Activated T-cell treated with anti-CD3 and anti-CD28 coated beads, Interleukin-2, amount 50 U/mL, for 1 hour (primary cell): ENCODE results near the gene NCKAP1.
"Not testable (repeated sequence)": the region's sequence is repeated elsewhere in the genome, so short reads cannot be mapped to it uniquely, and the experiment has no call there.

ENCODE experiments used
- DNase-seq: peaks from one replicate; pipeline ENCODE4 v3.0.0-alpha.2; 2020

NCKAP1 gene

DNA sequence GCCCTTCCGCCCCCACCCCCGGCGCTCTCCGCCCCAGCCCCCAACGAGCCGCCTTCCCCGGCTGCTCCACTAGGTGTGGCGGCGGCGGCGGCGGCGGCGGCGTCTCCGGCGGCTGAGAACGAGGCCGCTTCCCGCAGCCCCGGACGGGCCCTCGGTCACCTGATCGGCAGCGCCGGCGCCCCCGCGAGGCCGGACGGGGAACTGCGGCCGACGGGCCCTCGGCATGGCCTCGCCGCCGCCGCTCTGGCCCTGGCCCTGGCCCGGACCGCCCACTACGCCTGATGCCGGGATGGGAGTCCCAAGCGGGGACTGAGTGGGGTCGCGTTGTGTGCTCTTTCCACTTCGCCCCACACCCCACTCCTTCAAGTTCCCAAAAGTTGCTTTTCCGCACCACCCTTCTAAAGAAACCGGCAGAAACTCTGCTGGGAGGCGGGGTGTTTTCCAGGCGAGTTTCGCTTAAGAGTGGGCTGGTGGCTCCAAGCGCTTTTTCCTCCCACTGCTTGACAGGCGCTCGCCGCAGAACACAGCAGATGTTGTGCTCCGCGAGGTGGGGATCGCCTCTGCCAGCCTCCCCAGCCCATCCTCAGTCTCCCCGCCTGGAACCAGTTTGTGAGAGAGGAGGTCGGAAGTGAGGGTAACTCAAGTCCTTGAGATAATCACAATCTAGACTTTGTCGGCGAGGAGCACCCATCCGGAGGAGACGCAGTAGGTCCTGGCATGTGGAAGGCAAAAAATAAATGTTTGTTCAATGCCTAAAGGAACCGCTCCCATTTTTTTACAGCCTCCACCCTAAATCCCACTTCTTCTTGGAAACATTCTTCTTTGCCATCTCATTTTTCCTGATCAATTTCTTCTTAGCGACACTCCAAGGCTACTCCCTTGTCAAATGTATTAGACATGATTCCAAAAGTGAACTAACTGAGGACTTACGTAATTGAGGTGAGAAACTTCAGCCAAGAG, at the start of gene NCKAP1:
Gene NCKAP1 (minus strand): TSS at position 117 of the 960 bp plus-strand sequence. CDS start 358 bp downstream, outside the sequence.
- DNase-seq: peak; percentile 86

- no peak for DNase-seq
These were observed 43.7 kb upstream of the NCKAP1 start for GRCh38 chr2:183081911-183082310.

GRCh38 chr2:183079139-183079775, 41.0 kb upstream of the NCKAP1 start:
- no peak for DNase-seq

GRCh38 chr2:183078464-183079138, 40.3 kb upstream of the NCKAP1 start, which contains the start of gene DUSP19:
TSS of gene DUSP19 (plus strand) at chr2:183078747. CDS start at chr2:183078934, 187 bp downstream.
- peak; percentile 75 for DNase-seq

GRCh38 chr2:183078163-183078463, 39.9 kb upstream of the NCKAP1 start:
- no peak for DNase-seq

- no peak for DNase-seq
These were observed 33.9 kb upstream of the NCKAP1 start for GRCh38 chr2:183072177-183072576.

DNA sequence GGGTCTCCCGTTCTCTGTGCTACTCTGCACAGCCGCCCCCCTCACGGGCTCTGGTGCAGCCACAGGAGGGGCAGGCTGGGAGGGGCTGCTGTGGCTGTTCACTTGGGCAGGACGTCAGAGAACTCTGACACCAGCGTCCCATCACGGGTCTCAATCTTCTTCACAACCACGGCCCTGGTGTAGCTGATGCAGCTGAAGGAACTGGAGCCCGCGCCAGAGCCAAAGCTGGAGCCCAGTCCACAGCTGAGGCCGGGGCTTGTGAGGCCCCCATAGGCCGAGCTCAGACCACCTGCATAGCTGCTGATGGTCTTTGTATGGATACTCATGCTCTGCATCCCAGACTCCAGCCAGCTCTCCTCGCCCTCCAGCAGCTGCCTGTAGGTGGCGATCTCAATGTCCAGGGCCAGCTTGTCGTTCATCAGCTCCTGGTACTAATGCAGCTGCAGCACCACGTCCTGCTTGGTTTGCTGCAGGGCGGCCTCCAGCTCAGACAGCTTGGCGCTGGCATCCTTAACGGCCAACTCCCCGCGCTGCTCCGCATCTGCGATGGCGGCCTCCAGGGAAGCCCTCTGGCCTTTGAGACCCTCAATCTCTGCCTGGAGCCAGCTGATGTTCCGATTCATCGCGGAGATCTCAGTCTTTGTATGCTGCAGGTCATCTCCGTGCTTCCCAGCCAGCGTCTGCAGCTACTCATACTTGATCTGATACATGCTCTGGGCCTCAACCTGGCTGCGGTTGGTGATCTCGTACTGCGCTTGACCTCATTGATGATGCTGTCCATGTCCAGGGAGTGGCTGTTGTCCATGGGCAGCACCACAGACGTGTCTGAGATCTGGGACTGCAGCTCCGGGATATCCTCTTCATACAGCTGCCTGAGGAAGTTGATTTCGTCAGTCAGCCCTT, 32.9 kb upstream of the NCKAP1 start:
- DNase-seq: no peak

GRCh38 chr2:183069174-183069573, 30.9 kb upstream of the NCKAP1 start:
- DNase-seq: no peak

DNA sequence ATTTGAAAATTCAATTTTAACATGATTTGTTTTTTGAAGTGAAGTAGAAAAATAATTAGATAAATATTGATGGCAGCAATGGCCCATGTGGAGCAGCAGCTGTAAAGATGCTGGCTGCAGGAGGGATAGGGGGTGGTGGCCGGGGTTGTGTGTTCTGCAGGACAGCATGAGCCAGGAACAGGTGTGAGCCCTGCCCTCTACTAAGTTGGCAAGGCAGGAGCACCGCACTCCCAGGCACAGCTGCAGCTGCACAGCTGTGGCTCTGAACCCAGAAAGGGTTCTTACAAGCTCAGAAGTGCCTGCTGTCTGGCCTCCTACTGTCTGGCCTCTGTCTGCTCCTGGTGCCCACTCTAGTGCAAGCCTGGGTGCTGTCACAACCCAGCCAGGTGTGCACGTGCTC, 30.3 kb upstream of the NCKAP1 start:
- no peak for DNase-seq

DNA sequence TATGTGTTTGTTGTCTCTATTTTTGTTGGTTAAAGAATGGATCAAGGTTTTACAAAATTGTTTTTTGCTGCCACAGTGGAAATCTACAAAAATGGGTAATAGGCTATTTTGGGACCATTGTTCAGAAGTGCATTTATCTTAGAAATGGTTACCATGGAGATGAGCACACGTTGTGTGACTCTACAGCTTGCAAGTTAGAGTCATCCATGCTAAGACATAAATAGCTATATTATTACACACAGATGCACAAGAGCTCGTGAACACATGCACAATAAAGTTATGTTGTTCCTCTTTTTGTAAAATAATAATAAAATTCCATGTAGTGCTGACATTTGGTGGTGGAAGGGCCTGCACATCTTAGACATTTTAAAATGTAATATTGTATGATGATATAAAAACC, 24.8 kb upstream of the NCKAP1 start:
- no peak for DNase-seq

GRCh38 chr2:183060571-183061231, 22.4 kb upstream of the NCKAP1 start:
- no peak for DNase-seq

DNA sequence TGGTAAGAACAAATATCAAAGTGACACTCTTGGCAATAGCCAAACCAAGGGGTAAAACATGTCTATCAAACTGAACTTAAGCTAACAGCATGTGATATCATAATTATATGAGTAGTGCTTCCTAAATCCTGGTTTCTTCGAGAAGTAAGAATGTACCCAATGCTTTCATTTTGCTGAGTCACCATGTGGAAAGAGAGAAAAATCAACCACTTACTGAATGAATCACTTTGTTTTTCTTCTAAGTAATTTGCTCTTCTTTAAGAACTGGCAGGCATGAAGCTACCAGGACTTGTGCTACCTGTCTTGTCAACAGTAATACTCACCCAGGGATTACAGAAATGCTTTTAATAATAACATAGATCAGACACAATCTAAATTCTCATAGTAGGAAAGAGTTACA, 21.3 kb upstream of the NCKAP1 start:
- DNase-seq: no peak

GRCh38 chr2:183057333-183057985, 19.2 kb upstream of the NCKAP1 start:
- DNase-seq: no peak

DNA sequence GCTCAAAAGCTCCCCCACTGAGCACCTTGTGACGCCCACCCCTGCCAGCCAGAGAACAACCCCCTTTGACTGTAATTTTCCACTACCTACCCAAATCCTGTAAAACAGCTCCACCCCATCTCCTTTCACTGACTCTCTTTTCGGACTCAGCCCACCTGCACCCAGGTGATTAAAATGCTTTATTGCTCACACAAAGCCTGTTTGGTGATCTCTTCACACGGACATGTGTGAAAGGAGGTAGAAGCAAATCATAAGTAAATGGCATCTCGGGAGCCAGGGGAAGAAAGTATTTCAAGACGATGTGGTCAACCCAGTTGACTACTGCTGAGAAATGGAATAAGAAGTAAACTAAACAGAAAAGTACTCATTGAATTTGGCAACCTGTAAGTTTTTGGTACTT, 11.2 kb upstream of the NCKAP1 start:
- DNase-seq: no peak

DNA sequence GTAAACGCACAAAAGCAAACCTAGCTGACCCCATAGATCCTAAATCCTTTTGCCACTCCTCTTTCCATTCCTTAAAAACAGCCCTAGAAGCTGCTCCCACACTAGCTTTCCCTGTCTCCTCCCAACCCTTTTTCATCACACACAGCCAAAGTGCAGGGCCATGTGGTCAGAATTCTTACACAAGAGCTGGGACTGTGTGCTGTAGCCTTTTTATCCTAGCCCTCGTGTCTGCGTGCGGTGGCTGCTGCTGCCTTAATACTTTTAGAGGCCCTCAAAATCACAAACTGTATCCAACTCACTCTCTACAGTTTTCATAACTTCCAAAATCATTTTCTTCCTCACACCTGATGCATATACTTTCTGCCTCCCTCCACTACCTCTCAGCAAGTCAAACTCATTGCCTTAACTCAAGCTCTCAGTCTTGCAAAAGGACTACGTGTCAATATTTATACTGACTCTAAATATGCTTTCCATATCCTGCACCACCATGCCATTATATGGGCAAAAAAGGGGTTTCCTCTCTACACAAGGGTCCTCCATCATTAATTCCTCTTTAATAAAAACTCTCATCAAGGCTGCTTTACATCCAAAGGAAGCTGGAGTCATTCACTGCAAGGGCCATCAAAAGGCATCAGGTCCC, 9.3 kb upstream of the NCKAP1 start:
- not testable (repeated sequence) for DNase-seq

DNA sequence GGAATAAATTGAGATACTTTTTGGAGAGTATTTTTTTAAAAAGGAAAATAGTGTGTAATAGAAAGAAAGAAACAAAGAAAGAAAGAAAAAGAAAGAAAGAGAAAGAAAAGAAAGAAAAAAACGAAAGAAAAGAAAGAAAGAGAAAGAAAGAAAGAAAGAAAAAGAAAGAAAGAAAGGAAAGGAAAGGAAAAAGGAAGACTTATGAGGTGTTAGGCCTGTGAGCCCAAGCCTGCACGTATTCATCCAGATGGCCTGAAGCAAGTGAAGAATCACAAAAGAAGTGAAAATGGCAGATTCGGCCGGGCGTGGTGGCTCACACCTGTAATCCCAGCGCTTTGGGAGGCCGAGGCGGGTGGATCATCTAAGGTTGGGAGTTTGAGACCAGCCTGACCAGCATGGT, 5.3 kb upstream of the NCKAP1 start:
- not testable (repeated sequence) for DNase-seq

- DNase-seq: no peak
These were observed 2.3 kb upstream of the NCKAP1 start for GRCh38 chr2:183040604-183041003.

GRCh38 chr2:183037553-183038340, 510 bp downstream of the NCKAP1 start:
- no peak for DNase-seq

- no peak for DNase-seq
These were observed 1.1 kb downstream of the NCKAP1 start for GRCh38 chr2:183037074-183037552.
